Retinal pigment epithelial cell (primary cell): ENCODE data around the gene PRDM16.
A peak's percentile ranks its signal among the peaks of the same experiment; 100 is the strongest.

Source experiments
- DNase-seq: peaks from one replicate; pipeline ENCODE4 v3.0.0-alpha.2; 2010; ENCODE audit warnings: low read depth
- H3K4me3 ChIP-seq: 2 replicates; pipeline ENCODE4 v1.5.1; 2011; ENCODE audit warnings: mild to moderate bottlenecking, low read length, control low read depth, moderate library complexity
- TF ChIP-seq, protein P1 (sequence below): conservative IDR thresholded peaks from 2 replicates; pipeline ENCODE4 v1.5.1; 2011; ENCODE audit warnings: low read depth, low read length, control low read depth, inconsistent platforms

The PRDM16 gene

DNA sequence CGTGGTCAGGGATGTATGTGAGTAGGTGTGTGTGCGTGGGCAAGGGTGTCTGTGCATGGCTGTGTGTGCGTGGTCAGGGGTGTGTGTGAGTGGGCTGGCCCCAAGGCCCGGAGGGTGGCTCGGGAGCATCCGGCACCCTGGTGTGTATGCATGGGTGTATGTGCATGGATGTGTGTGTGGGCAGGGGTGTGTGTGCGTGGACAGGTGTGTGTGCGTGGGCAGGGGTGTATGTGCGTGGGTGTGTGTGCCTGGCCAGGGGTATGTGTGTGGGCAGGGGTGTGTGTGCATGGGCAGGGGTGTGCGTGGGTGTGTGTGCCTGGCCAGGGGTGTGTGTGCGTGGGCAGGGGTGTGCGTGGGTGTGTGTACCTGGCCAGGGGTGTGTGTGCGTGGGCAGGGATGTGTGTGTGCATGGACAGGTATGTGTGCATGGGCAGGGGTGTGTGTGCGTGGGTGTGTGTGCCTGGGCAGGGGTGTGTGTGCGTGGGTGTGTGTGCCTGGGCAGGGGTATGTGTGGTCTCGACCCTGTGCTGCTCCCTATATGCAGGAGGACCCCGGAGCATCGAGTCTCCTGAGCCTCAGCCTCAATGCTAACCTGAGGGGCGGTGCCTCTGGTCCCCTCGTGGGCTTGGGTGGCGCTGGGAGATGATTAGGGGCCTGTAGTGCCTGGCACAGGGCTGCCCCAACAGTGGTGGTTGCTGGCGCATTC lies 401.8 kb downstream of the PRDM16 start:
- TF ChIP-seq, protein P1, sequence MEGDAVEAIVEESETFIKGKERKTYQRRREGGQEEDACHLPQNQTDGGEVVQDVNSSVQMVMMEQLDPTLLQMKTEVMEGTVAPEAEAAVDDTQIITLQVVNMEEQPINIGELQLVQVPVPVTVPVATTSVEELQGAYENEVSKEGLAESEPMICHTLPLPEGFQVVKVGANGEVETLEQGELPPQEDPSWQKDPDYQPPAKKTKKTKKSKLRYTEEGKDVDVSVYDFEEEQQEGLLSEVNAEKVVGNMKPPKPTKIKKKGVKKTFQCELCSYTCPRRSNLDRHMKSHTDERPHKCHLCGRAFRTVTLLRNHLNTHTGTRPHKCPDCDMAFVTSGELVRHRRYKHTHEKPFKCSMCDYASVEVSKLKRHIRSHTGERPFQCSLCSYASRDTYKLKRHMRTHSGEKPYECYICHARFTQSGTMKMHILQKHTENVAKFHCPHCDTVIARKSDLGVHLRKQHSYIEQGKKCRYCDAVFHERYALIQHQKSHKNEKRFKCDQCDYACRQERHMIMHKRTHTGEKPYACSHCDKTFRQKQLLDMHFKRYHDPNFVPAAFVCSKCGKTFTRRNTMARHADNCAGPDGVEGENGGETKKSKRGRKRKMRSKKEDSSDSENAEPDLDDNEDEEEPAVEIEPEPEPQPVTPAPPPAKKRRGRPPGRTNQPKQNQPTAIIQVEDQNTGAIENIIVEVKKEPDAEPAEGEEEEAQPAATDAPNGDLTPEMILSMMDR = no peak
- no peak overlapping the region for H3K4me3 ChIP-seq
- peak; percentile 21 for DNase-seq

DNA sequence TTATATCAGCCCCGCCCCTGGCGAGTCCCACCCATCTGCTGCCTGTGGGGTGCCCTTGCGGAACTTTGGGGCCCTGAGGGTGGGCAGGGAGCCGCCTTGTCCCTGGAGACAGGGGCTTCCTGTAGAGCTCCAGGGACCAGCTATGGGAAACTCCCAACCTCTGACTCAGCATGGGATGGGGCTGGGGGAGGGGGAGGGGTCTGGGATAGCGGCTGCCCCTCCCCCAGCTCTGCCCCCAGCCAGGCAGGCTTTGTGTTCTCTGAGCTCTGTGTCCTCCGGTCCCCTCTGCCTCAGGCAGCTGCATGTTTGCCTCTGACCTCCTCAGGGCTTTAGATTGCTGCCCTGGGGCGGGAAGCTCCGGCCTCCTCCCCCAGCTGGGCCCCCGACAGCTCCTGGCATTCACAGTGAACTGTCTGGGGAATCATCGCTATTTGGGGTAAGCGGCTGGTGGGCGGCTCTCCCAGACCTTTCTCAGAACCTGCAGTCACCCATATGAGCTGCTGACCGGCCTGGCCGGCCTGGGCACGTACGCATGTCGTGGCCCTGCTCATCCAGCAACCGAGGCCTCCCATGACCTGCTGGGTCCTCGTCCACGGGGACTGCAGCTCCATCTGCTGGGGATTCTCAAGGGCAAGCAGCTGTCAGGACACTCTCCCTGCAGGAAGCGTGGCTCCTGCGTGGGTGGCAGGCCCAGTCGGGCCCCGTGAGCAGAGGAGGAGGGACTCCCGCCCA lies 402.5 kb downstream of the PRDM16 start:
- DNase-seq = no peak
- H3K4me3 ChIP-seq = no peak overlapping the region
- TF ChIP-seq, protein P1 = peak; percentile 56

DNA sequence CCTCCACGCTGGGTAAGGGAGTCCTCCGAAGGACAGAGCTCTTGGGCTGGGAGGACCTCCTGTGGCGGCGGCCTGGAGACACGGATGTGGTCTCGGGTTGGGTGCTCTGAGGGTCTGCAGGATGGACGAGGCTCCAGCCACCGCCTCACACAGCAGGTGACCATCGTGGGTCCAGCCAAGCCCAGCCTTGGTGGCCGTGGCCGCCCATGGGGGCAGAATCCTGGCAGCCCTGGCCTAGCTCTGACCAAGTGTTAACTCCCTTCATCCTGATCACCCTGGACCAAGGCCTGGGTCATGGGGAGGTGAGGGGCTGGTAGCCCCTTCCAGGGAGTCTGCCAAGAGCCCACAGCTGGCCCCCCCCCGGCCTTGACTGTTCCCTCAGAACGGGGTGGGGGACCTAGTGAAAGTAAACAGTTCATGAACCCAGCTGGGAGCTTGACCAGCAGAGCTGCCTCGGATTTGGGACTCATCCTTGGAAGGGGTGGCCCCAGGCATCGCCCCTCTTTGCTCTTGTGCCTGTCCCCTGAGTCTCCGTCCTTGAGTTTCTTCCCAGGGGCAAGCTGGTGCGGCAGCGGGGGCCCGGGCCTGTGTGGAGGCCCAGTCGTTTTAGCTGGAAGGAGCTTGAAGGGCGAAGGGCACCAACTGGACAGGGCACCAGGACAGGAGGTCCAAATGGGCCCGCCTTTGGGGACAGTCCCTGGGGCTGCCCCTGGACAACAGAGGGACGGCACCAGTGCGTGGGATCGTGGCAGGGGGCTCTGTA lies 403.3 kb downstream of the PRDM16 start:
- TF ChIP-seq, protein P1 = no peak
- DNase-seq = no peak
- no peak overlapping the region for H3K4me3 ChIP-seq

- no peak for DNase-seq
- TF ChIP-seq, protein P1 = no peak
- no peak overlapping the region for H3K4me3 ChIP-seq
Measured at GRCh38 chr1:3472906-3473305, 403.9 kb downstream of the PRDM16 start.

DNA sequence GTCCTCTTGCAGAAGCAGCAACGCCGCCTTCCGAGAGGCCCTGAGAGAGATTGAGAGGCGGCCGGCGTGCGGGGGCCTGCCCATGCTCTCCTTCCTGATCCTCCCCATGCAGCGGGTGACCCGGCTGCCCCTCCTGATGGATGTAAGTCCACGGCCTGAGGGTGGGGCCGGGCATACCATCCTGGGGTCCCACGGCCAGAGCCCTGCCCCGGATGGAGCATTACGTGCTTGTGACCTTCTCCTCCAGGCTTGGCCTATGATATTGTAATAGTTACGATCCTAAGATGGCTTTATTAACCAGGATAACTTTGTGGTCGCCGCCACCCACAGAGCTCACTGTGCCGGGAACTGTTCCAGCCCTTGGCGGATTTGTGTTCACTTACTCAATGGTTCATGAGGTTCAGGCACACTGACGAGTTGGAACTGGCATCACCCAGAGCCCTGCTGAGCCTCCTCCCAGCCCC lies 404.4 kb downstream of the PRDM16 start:
- H3K4me3 ChIP-seq = no peak overlapping the region
- DNase-seq = peak; percentile 71
- TF ChIP-seq, protein P1 = no peak

DNA sequence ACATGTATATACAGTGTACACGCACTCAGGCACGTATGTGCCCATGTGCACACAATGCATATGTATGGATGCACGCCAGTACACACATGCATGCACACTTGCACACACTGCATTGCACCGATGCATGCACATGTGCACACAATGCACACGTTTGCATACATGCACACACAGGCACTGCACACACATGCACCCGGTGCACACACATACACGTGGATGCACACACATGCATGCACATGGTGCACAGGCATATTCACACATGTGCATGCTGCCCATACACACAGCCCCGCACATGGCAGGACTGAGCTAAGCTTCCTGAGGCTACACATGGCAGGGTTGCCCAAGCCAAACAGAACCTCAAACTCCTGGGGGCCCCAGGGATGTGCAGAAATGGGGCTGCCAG lies 405.0 kb downstream of the PRDM16 start:
- DNase-seq = no peak
- TF ChIP-seq, protein P1 = no peak
- H3K4me3 ChIP-seq = no peak overlapping the region
